Cardiac muscle cell (in vitro differentiated cells and primary cell): ENCODE results near the gene SLAMF1. TPM values are rescaled to one million over a fixed set of nuclear protein-coding genes. Genes with fewer than 3 reads are reported as not detected.

ENCODE experiments used
- DNase-seq, 2 donors: peaks; one replicate each; pipeline versions ENCODE4 v3.0.0 to v3.0.0-alpha.2; 2010 to 2017; ENCODE audit warnings: low read depth in 1 of 2, low spot score in 1 of 2
- H3K27ac ChIP-seq: fragments of 200-600 bp; sonication (generic); 2 replicates; pipeline ENCODE4 v1.5.1; 2016
- H3K27me3 ChIP-seq: fragments of 200-600 bp; sonication (generic); 2 replicates; pipeline ENCODE4 v1.6.0; 2016; ENCODE audit warnings: control low read depth
- H3K36me3 ChIP-seq: fragments of 200-600 bp; sonication (generic); 2 replicates; pipeline ENCODE4 v1.5.1; 2016; ENCODE audit warnings: control low read depth
- H3K4me1 ChIP-seq: fragments of 200-600 bp; sonication (generic); 2 replicates; pipeline ENCODE4 v1.8.1; 2017; ENCODE audit warnings: low read depth, mild to moderate bottlenecking, mixed run types
- H3K4me3 ChIP-seq: fragments of 200-600 bp; sonication (generic); 2 replicates; pipeline ENCODE4 v1.5.1; 2016; ENCODE audit warnings: mild to moderate bottlenecking
- H3K9me3 ChIP-seq: fragments of 200-600 bp; sonication (generic); 2 replicates; pipeline ENCODE4 v1.5.1; 2017; ENCODE audit warnings: low read depth, mild to moderate bottlenecking, control low read depth
- CTCF ChIP-seq: IDR thresholded peaks from 2 replicates; pipeline ENCODE4 v1.5.1; 2012; ENCODE audit warnings: low read depth, mild to moderate bottlenecking, low read length
- polyA plus RNA-seq: library from polyadenylated mRNA; unstranded; fragments of >200 nt; fragmentation: Nextera tagmentation; extraction: Ambion mirVana; gene quantifications from 2 replicates; pipeline ENCODE4 v1.2.1, GENCODE V29; 2016
- total RNA-seq: library from RNA; depleted of rRNA; stranded (reverse); fragments of >200 nt; gene quantifications from 2 replicates; pipeline ENCODE4 v1.2.3, GENCODE V29; 2016

The SLAMF1 gene
- total and polyA plus RNA-seq, 2 experiments from 2014 or later: not detected

GRCh38 chr1:160623227-160623633 lies 23.6 kb downstream of the SLAMF1 start:
- TF ChIP-seq CTCF: no peak
- no peaks in the 10 kb centered on the region for H3K4me1 ChIP-seq
- no peaks in the 10 kb centered on the region for H3K9me3 ChIP-seq
- no peaks in the 10 kb centered on the region for H3K27me3 ChIP-seq
- DNase-seq: no peak
- H3K4me3 ChIP-seq: no peak overlapping the region
- no peaks in the 10 kb centered on the region for H3K36me3 ChIP-seq
- H3K27ac ChIP-seq: no peak overlapping the region

- Histone ChIP-seq H3K9me3 (no peaks in the 10 kb centered on the region), H3K36me3 (no peaks in the 10 kb centered on the region), H3K4me1 (no peaks in the 10 kb centered on the region), H3K27me3 (no peaks in the 10 kb centered on the region), H3K27ac (no peak overlapping the region), H3K4me3 (no peak overlapping the region)
- no peak for TF ChIP-seq CTCF
- DNase-seq: no peak
Measured at GRCh38 chr1:160622501-160623226, 24.2 kb downstream of the SLAMF1 start.

- Histone ChIP-seq H3K27ac (no peak overlapping the region), H3K36me3 (no peaks in the 10 kb centered on the region), H3K4me3 (no peak overlapping the region), H3K27me3 (no peaks in the 10 kb centered on the region), H3K4me1 (no peaks in the 10 kb centered on the region), H3K9me3 (no peaks in the 10 kb centered on the region)
- no peak for TF ChIP-seq CTCF
- no peak for DNase-seq
Measured at GRCh38 chr1:160621633-160622413, 25.0 kb downstream of the SLAMF1 start.

DNA sequence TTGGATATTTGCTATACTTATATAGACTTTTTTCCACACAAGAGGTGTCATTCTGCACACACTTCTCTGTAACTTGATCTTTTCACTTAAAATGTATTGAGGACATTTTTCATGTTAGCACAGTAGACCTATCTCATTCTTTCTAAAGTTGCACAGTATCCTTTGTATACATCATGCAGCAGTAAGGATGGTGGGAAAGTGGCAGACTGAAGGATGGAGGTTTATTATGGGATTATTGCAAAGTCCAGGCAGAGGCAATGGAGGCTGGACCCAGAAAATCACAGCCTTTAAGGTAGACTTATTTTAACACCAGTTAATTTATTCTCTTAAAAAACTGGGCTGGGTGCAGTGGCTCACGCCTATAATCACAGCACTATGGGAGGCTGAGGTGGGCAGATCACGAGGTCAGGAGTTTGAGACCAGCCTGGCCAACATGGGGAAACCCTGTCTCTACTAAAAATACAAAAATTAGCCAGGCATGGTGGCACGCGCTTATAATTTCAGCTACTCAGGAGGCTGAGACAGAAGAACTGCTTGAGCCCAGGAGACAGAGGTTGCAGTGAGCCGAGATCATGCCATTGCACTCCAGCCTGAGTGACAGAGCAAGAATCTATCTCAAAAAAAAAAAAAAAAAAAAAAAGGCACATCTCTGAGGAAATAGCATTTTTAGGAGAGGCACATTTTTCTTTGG lies 25.8 kb downstream of the SLAMF1 start:
- H3K27me3 ChIP-seq: no peaks in the 10 kb centered on the region
- H3K27ac ChIP-seq: no peak overlapping the region
- H3K4me1 ChIP-seq: no peaks in the 10 kb centered on the region
- H3K4me3 ChIP-seq: no peak overlapping the region
- H3K36me3 ChIP-seq: no peaks in the 10 kb centered on the region
- no peak for TF ChIP-seq CTCF
- DNase-seq: no peak
- H3K9me3 ChIP-seq: no peaks in the 10 kb centered on the region

DNA sequence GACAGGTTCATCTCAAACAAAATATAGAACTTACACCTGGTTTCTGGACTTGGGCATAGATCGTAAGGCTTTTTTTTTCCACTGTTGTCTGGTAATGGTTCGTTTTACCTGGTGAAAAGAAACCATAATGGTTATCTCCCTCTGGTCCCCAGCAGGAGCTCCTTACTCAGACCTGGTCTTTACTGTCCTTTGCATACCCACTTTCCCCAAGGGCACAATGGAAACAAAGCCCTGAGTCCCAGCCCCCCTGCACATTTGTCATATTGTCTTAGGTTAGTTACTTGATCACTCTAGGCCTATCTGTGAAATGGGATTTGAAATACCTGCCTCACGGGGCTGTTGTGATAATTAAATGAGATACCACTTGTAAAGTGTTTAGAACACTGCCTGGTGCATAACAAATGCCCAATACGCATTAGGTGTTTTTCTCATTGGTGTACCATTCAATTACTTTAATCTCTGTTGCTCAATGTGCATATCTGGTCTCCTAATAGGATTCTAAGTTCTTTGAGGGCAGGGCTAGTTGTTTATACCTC lies 27.0 kb downstream of the SLAMF1 start:
- no peaks in the 10 kb centered on the region for H3K4me1 ChIP-seq
- H3K27me3 ChIP-seq: no peaks in the 10 kb centered on the region
- no peak overlapping the region for H3K4me3 ChIP-seq
- H3K27ac ChIP-seq: no peak overlapping the region
- H3K9me3 ChIP-seq: no peaks in the 10 kb centered on the region
- H3K36me3 ChIP-seq: no peaks in the 10 kb centered on the region
- TF ChIP-seq CTCF: no peak
- no peak for DNase-seq
